GM21786 (cell line): ENCODE data around the gene KLHL25.

ENCODE experiments used
- ATAC-seq: cut with Tn5 transposase; IDR thresholded peaks from one replicate; pipeline ENCODE4 v1.9.1; 2021; ENCODE audit not compliant: unreplicated experiment

KLHL25 gene

GRCh38 chr15:85778107-85778776, 16.5 kb downstream of the KLHL25 start:
- no peak for ATAC-seq

DNA sequence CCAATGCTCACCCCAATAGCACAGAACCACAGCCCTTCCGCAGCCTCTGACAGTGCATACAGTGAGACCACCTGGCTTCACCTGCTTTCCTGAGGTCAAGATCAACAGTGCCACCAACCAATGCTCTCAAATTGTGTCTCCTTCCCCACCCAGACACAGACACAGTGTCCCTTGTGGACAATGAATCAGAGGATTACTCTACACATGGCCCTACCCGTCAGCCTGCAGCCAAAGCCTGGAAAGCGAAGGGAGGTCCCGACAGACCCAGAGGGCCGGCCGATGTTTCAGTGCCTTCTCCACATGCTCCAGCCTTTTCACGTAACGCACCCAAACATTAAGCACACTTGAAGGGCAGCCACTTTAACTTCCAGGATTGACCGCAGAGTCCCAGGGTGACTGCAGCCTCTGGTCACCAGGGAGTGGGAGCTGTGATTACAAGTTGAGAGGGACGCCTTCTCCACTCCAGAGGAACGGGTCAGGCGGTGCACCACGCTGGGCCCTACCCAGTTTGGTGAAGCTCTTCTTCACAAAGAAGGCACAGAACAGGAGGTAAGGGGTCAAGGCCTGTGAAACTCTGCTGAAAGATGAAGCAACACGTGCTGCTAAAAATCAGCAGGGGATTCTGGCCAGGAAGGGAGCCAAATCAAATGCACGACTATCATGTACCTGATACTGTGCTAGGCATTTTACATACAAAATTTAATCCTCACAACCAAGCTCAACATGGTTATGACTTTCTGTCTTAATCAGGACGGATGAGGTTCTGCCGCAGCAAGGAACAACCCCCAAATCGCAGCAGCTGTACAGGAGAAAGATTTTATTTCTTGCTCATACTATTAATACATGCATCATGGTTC, 17.2 kb downstream of the KLHL25 start:
- ATAC-seq: no peak

GRCh38 chr15:85773970-85774369, 20.8 kb downstream of the KLHL25 start:
- no peak for ATAC-seq

DNA sequence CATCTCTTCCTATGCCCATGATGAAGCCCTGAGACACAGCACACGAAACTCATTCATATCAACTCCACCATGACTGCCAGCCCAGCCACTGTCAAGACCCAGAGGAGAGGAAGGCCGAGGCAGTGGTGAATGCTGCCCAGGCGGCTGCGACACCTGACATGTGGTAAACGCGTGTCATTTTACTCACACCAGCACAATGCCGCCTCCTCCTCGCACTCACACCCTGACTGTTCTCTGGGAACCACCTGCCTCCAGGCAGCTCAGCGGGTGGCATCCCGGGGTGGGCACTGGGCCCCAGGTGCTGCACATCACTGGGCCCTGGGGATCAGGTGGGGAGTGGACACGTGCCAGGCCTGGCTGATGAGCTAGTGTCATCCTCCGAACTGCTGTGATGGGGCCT, 21.5 kb downstream of the KLHL25 start:
- no peak for ATAC-seq

GRCh38 chr15:85772668-85773067, 22.1 kb downstream of the KLHL25 start:
- ATAC-seq: no peak

GRCh38 chr15:85771781-85772445, 22.8 kb downstream of the KLHL25 start:
- no peak for ATAC-seq

DNA sequence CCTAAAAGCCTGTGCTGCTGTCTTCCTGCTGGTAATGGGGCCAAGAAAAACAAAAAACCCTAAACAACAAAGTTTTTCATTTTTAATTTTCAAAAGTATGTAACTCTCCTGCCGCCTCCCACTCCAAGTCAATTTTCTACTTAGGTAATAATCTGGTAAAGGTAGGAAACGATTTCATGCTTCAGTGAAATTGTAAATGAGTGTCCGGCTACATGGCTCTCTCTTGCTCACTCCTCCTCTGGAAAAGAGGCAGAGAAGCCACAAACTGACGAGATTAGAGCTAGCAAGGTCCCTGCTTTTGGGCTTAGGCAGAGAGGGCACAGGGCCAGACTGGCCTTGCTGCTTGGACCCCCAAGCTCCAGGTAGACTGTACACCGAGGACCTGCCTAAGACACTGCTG, 23.5 kb downstream of the KLHL25 start:
- ATAC-seq: no peak

GRCh38 chr15:85770096-85771041, 24.4 kb downstream of the KLHL25 start:
- no peak for ATAC-seq

GRCh38 chr15:85769182-85769900, 25.4 kb downstream of the KLHL25 start:
- no peak for ATAC-seq

GRCh38 chr15:85768595-85769168, 26.0 kb downstream of the KLHL25 start:
- no peak for ATAC-seq

DNA sequence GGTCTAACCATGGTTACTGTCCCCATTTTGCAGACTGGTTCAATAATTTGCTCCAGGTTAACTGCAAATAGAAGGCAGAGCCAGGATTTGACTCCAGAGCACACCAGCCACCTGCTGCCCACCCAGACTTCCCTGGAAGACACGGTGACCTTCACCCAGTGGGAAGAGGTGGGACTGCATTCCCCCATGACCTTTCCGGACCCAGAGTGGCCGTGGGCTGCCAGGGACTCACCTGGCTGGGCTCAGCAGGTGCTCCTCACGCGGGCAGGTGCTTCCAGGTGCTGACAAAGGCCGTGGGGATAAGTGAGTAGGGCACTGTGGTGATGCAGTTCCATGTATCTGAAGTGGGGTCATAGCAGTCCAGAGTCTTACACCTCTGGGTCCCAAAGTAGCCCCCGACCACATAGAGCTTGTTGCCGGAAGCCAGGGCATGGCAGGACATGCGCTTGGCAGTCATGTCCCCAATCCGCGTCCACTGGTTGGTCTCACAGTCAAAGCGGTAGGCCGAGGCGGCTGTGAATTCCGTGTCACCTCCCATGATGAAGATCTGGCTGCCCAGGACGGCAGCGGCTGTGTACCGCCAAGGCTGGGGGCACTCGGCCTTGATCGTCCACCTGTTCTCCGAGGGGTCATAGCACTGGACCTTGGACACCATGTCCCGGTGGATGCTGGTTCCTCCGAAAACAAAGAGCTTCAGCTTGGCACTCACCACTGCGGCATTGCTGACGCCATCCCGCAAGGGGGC, 26.8 kb downstream of the KLHL25 start:
- no peak for ATAC-seq

GRCh38 chr15:85766001-85766831, 28.5 kb downstream of the KLHL25 start:
- ATAC-seq: no peak

GRCh38 chr15:85764649-85765277, 30.0 kb downstream of the KLHL25 start:
- ATAC-seq: no peak

GRCh38 chr15:85763673-85764633, 30.8 kb downstream of the KLHL25 start:
- ATAC-seq: no peak

DNA sequence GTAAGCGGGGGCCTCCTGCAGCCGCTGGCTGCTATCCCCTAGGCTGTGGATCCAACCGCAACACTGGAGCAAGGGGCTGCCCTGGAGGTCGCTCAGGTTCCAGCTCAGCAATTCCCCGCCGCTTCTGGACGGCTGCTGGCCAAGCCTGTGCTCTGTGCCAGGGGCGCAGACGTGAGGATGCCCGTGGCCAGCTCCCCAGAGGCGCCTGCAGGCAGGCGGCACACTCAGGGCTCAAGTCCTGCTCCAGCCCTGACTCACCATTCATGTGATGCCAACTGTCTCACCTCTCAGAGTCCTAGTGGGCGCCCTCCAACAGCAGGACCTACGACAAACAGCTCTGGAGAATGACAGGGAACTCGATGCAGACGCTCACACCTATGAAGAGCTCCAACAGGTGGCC, 31.6 kb downstream of the KLHL25 start:
- ATAC-seq: no peak

- ATAC-seq: no peak
Observed at GRCh38 chr15:85762756-85763127, 32.0 kb downstream of the KLHL25 start.
